Subcutaneous abdominal adipose tissue (tissue), 5 donors: ENCODE data around the gene TBC1D22B.
A peak's percentile ranks its signal among the peaks of the same experiment; 100 is the strongest.

ENCODE experiments used
- H3K27ac ChIP-seq: one replicate; pipeline ENCODE4 v1.7.0; 2013; ENCODE audit warnings: low read depth, mild to moderate bottlenecking, inconsistent platforms, low read length, moderate library complexity
- H3K27me3 ChIP-seq, 5 donors: one replicate each; pipeline ENCODE4 v1.7.0; 2013; ENCODE audit warnings: low read length in 5 of 5, inconsistent platforms in 1 of 5; ENCODE audit not compliant: control insufficient read depth in 5 of 5, insufficient read depth in 4 of 5
- H3K36me3 ChIP-seq, 5 donors: one replicate each; pipeline ENCODE4 v1.7.0; 2013; ENCODE audit warnings: low read length in 5 of 5; ENCODE audit not compliant: control insufficient read depth in 5 of 5, insufficient read depth in 5 of 5
- H3K4me1 ChIP-seq, 5 donors: one replicate each; pipeline ENCODE4 v1.7.0; 2013; ENCODE audit warnings: low read length in 5 of 5, mild to moderate bottlenecking in 3 of 5, moderate library complexity in 1 of 5; ENCODE audit not compliant: control insufficient read depth in 5 of 5, insufficient read depth in 5 of 5
- H3K4me3 ChIP-seq, 5 donors: one replicate each; pipeline ENCODE4 v1.7.0; 2013; ENCODE audit warnings: low read length in 5 of 5, low read depth in 1 of 5
- H3K9ac ChIP-seq, 5 donors: one replicate each; pipeline ENCODE4 v1.7.0; 2013; ENCODE audit warnings: low read length in 5 of 5, mild to moderate bottlenecking in 4 of 5, moderate library complexity in 3 of 5
- H3K9me3 ChIP-seq, 5 donors: one replicate each; pipeline ENCODE4 v1.7.0; 2013; ENCODE audit warnings: low read length in 5 of 5; ENCODE audit not compliant: control insufficient read depth in 5 of 5
- donor health status: healthy.
- donor health status: healthy.
- donor health status: healthy.
- donor health status: healthy.
- donor health status: healthy.

TBC1D22B gene

DNA sequence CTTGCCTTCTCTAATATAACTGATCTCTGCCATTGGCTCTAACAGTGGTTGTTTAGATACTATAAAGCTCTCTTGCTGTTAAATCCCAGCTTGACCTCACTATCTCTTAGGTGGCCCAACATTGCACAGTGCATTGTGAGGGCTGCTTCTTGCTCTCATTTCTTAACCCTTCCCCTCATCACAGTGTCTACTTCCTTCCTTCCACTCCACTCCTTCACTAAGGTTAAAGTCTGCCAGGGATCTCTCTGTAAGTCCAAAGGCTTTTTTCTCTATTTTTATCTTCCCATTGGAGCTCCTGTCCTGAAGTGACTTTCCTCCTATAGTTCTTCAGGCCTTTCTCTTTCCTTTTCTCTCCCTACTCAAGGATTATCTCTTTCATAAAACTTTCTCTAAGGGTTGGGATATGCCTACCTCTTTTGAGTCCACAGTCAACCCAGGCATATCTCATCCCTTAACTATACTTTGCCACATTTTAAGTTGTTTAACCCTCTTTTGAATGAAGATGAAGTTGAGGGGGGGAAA, 4.0 kb upstream of the TBC1D22B start:
- no peak overlapping the region for H3K4me3 ChIP-seq
- no peaks in the 10 kb centered on the region for H3K9me3 ChIP-seq
- H3K27me3 ChIP-seq = no peaks in the 10 kb centered on the region

GRCh38 chr6:37254881-37255280, 2.7 kb upstream of the TBC1D22B start:
- no peak overlapping the region for H3K27ac ChIP-seq

More for the DNA sequence above, 4.0 kb upstream of the TBC1D22B start:
- H3K27ac ChIP-seq = no peak overlapping the region
- no peak overlapping the region for H3K9ac ChIP-seq
- no peaks in the 10 kb centered on the region for H3K36me3 ChIP-seq
- H3K4me1 ChIP-seq = peaks cover 0 to 14% (median 12%) of the 10 kb centered on the region in 5 donors

DNA sequence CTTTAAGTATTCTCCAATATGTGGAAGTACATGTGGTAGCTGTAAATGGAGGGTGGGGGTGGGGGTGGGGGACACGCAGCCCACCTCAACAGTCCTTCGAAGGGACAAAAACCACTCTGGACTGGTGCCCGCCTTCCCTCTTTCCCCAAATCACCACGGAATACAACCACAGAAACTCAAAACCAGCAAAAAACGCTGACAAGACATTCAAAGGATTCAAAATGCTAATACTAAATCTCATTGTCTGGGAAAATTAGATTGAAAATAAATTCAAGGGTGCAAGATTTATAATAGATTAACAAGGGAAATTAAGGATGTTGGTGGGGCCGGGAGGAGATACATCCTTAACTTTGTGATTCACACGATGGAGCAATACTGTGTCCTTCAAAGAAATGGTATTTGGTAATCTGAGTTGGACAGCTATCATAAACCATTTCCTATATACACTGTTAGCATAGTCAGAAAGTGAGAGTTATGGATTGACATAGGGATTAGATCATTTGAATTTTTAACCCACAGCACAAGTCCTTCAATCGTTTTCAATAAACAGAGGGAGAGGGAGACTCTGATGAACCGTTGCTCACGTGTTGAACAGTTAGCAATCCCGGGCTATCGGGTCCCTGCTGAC, 766 bp upstream of the TBC1D22B start:
- no peak overlapping the region for H3K27ac ChIP-seq
- no peaks in the 10 kb centered on the region for H3K27me3 ChIP-seq
- no peaks in the 10 kb centered on the region for H3K36me3 ChIP-seq
- peak overlapping the region; percentile 38 to 96 (median 88) for H3K4me3 ChIP-seq
- H3K9ac ChIP-seq = peak overlapping the region in 2 of 5 donors; percentile 7 to 54
- H3K9me3 ChIP-seq = no peaks in the 10 kb centered on the region
- peaks cover 0 to 26% (median 19%) of the 10 kb centered on the region in 5 donors for H3K4me1 ChIP-seq

More at GRCh38 chr6:37254881-37255280, 2.7 kb upstream of the TBC1D22B start:
- H3K9me3 ChIP-seq = no peaks in the 10 kb centered on the region
- no peaks in the 10 kb centered on the region for H3K27me3 ChIP-seq
- H3K4me1 ChIP-seq = peaks cover 0 to 25% (median 19%) of the 10 kb centered on the region in 5 donors
- no peak overlapping the region for H3K4me3 ChIP-seq
- no peak overlapping the region for H3K9ac ChIP-seq
- no peaks in the 10 kb centered on the region for H3K36me3 ChIP-seq

GRCh38 chr6:37257320-37257633, 295 bp upstream of the TBC1D22B start:
- Histone ChIP-seq H3K4me1 (peaks cover 0 to 26% (median 19%) of the 10 kb centered on the region in 5 donors), H3K27ac (peak overlapping the region; percentile 77), H3K9me3 (no peaks in the 10 kb centered on the region), H3K36me3 (no peaks in the 10 kb centered on the region), H3K4me3 (peak overlapping the region; percentile 38 to 96 (median 88)), H3K9ac (peak overlapping the region in 3 of 5 donors; percentile 7 to 92 (median 54)), H3K27me3 (no peaks in the 10 kb centered on the region)

DNA sequence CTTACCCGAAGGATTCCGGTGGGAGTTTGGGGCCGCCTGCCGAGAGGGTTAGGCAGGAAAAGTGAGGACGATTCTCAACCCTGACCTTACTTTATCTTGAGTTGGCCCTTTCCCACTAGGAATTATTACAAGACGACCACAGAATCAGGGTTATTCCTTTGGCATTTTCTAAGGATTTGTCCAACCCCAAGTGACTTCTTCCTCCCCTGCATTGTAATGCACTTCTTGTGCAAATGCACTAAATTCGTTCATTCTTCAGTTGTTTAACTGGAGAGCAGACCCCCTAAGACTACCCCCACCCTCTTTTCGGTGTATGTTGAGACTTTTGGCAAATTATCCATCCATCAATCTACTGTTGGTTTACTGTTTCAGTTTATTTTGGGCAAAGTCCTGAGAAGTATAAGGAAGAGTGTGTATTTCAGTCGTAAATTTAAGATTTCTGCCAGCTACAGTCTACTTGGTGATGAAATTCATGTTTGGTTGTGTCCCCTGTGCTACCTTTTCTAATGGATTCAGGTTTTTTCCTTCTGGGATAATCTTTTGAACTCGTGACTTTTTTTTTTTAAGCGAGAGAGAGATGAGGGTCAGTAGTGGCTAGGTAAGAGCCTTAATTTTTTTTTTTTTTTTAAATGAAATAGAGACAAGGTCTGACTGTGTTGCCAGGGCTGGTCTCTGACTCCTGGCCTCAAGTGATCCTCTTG, 983 bp downstream of the TBC1D22B start:
- Histone ChIP-seq H3K36me3 (no peaks in the 10 kb centered on the region), H3K4me1 (peaks cover 0 to 26% (median 19%) of the 10 kb centered on the region in 5 donors), H3K9ac (peak overlapping the region in 4 of 5 donors; percentile 85 to 98 (median 94)), H3K27ac (peak overlapping the region; percentile 77), H3K4me3 (peak overlapping the region; percentile 81 to 96 (median 93)), H3K27me3 (no peaks in the 10 kb centered on the region), H3K9me3 (no peaks in the 10 kb centered on the region)

GRCh38 chr6:37259191-37259590, 1.6 kb downstream of the TBC1D22B start:
- no peak overlapping the region for H3K4me3 ChIP-seq
- peak overlapping the region; percentile 51 for H3K27ac ChIP-seq
- H3K27me3 ChIP-seq = no peaks in the 10 kb centered on the region
- no peaks in the 10 kb centered on the region for H3K9me3 ChIP-seq
- H3K36me3 ChIP-seq = no peaks in the 10 kb centered on the region
- no peak overlapping the region for H3K9ac ChIP-seq
- peaks cover 0 to 26% (median 19%) of the 10 kb centered on the region in 5 donors for H3K4me1 ChIP-seq

GRCh38 chr6:37260040-37260439, 2.5 kb downstream of the TBC1D22B start:
- H3K27me3 ChIP-seq = no peaks in the 10 kb centered on the region
- H3K9ac ChIP-seq = no peak overlapping the region
- H3K27ac ChIP-seq = peak overlapping the region; percentile 51
- H3K9me3 ChIP-seq = no peaks in the 10 kb centered on the region
- H3K4me3 ChIP-seq = no peak overlapping the region
- H3K36me3 ChIP-seq = no peaks in the 10 kb centered on the region
- peaks cover 0 to 26% (median 19%) of the 10 kb centered on the region in 5 donors for H3K4me1 ChIP-seq

DNA sequence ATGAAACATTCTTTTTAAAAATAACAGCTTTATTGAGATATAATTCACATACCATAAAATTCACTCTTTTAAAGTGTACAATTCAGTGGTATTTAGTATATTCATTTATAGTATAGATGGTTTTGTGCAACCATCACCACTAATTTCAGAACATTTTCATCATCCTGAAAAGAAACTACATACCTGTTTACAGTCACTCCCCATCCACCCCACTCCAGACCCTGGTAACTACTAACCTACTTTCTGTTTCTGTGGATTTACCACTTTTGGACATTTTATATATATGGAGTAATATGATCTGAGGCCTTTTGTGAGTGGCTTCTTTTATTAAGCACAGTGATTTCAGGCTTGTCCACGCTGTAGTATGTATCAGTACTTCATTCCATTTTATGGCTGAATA, 2.9 kb downstream of the TBC1D22B start:
- Histone ChIP-seq H3K27me3 (no peaks in the 10 kb centered on the region), H3K9me3 (no peaks in the 10 kb centered on the region), H3K27ac (no peak overlapping the region), H3K9ac (no peak overlapping the region), H3K4me1 (peaks cover 0 to 26% (median 19%) of the 10 kb centered on the region in 5 donors), H3K4me3 (no peak overlapping the region), H3K36me3 (no peaks in the 10 kb centered on the region)

- Histone ChIP-seq H3K9ac (no peak overlapping the region), H3K27me3 (no peaks in the 10 kb centered on the region), H3K4me1 (peaks cover 0 to 26% (median 19%) of the 10 kb centered on the region in 5 donors), H3K36me3 (no peaks in the 10 kb centered on the region), H3K9me3 (no peaks in the 10 kb centered on the region), H3K4me3 (no peak overlapping the region), H3K27ac (no peak overlapping the region)
Observed at GRCh38 chr6:37261198-37261597, 3.6 kb downstream of the TBC1D22B start.

DNA sequence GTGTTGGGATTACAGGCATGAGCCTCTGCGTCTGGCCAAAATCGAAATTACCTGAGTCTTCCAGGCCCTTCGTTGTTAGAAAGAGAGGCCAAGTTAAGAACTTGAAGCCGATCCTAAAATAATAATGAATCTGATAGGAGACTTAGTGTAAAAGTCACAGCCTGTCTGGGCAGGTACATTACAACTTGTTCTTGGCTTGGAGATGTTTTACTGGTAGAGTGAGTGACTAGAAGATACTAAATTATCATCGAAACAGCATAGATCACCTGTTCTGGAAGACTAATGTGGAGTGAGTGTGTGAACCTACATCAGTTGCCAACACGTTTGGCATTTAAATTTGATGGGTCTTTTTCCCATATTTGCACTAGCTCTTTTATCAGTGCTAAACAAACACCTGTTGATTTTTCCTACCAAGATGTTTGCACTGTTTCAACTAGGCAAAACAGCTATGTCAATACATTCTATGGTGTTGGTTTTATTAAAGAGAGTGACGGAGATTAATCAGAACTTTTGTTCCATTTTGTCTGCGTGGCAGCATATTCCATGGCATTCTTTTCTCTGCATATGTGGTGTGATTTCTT, 5.0 kb downstream of the TBC1D22B start:
- Histone ChIP-seq H3K27ac (no peak overlapping the region), H3K9me3 (no peaks in the 10 kb centered on the region), H3K9ac (no peak overlapping the region), H3K27me3 (no peaks in the 10 kb centered on the region), H3K4me3 (no peak overlapping the region), H3K4me1 (peaks cover 0 to 22% (median 13%) of the 10 kb centered on the region in 5 donors), H3K36me3 (no peaks in the 10 kb centered on the region)
